NCI-H2171 treated with DMSO at 0.1 percent for 48 hours (cell line): ENCODE data around the gene RAB13.

Experiments used
- DNase-seq: peaks from one replicate; lab custom pipeline; 2025; lab: John Stamatoyannopoulos, UW

RAB13 gene

GRCh38 chr1:153932156-153933131 lies 53.7 kb downstream of the RAB13 start:
- DNase-seq: no peak
